ENCODE results near the gene TMA7B. TPM values are rescaled to one million over a fixed set of nuclear protein-coding genes. Genes with fewer than 3 reads are reported as not detected.
A peak's percentile ranks its signal among the peaks of the same experiment; 100 is the strongest.

TMA7B gene
- under 1 TPM in 3 of 8 experiments, not detected in 5; 0.14 to 0.31 (median 0.28) TPM for total RNA-seq

GRCh38 chr22:39959640-39960447 lies at the start of gene TMA7B:
Gene TMA7B (plus strand): TSS chr22:39960397. CDS start chr22:39964375, 3,978 bp downstream.
- Histone ChIP-seq H3K4me1 (replicated peaks in 1 of 2) (peaks cover 7 to 17% of the 10 kb centered on the region in 2 donors), H3K4me3 (no peak within 1 kb of the TSS), H3K27ac (peak within 1 kb of the TSS in 1 of 2 donors; percentile 39)
- in situ Hi-C loops (cut with MboI; ENCODE audit: low pct_unique_long_range_greater_than_20kb in 2 of 9, low sequenced_read_pairs in 9 of 9, unreplicated experiment in 9 of 9), result no loop called here
- WGBS, 10 experiments, result 18 to 85% (median 47%) methylated on average over 1 to 7 of the region's 14 CpGs; no CpG with 5 or more reads in 1 of the 10 experiments
- ATAC-seq (replicated peaks in 6 of 8), result peak; percentile 89 to 98 (median 97)

DNA sequence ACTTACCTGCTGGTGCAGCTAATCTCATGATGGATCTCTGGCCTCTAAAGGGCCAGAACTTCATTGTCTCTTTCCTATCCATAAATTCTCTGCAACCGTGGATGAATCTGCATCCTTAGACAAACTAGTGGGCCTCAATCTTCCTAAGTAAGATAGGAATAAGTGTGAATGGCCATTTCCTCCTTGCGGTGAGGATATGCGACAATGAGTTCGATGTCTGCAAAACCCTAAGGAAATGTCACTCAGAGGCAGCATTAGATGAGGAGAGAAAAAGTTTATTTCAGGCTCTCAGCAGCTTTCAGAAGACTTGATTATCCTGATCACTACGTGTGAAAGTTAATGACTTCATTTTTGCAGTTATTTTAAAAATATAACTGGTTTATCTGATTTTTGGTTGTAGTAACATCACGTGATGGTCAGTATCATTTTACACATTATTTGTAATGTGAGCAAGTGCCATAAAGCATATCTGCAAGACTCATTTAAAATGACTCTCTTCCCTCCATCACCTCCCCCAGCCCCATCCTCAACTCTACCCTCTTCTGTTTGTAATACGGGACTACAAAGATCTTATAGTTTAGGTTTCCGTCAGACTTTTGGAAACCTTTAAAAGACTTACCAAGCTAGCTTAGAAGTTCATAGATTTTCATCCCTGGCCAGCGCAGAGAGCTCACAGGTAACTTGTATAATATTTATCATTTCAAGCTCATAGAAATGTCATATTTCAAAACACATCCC lies 49.2 kb upstream of the TMA7B start:
- Histone ChIP-seq H3K4me3 (no peak overlapping the region), H3K27ac (no peak overlapping the region), H3K4me1 (replicated peaks in 1 of 2) (peaks cover 16 to 21% of the 10 kb centered on the region in 2 donors)
- in situ Hi-C loops (cut with MboI; ENCODE audit: low pct_unique_long_range_greater_than_20kb in 2 of 9, low sequenced_read_pairs in 9 of 9, unreplicated experiment in 9 of 9), result no loop called here
- ATAC-seq (replicated peaks in 6 of 8), result no peak
- 14 to 98% (median 80%) methylated on average over 3 to 9 of the region's 9 CpGs; no CpG with 5 or more reads in 1 of the 10 experiments for WGBS, 10 experiments

- in situ Hi-C loops (cut with MboI; ENCODE audit: low pct_unique_long_range_greater_than_20kb in 2 of 9, low sequenced_read_pairs in 9 of 9, unreplicated experiment in 9 of 9), result no loop called here
- peaks cover 13 to 28% of the 10 kb centered on the region in 2 donors for H3K4me1 ChIP-seq (replicated peaks in 1 of 2)
- ATAC-seq (replicated peaks in 6 of 8), result no peak
These were observed 46.9 kb upstream of the TMA7B start for GRCh38 chr22:39913321-39913720.

GRCh38 chr22:39913886-39914285 lies 46.3 kb upstream of the TMA7B start:
- Histone ChIP-seq H3K4me1 (replicated peaks in 1 of 2) (peaks cover 13 to 28% of the 10 kb centered on the region in 2 donors), H3K4me3 (no peak overlapping the region), H3K27ac (no peak overlapping the region)
- in situ Hi-C loops (cut with MboI; ENCODE audit: low pct_unique_long_range_greater_than_20kb in 2 of 9, low sequenced_read_pairs in 9 of 9, unreplicated experiment in 9 of 9), result no loop called here
- 17 to 83% (median 50%) methylated on average over 1 to 2 of the region's 2 CpGs; no CpG with 5 or more reads in 1 of the 10 experiments for WGBS, 10 experiments
- peak in 1 of 8 experiments; percentile 11 for ATAC-seq (replicated peaks in 6 of 8)

More at GRCh38 chr22:39913321-39913720, 46.9 kb upstream of the TMA7B start:
- no peak overlapping the region for H3K4me3 ChIP-seq
- WGBS, 10 experiments, result 0 to 100% (median 80%) methylated on average over 1 to 4 of the region's 5 CpGs; no CpG with 5 or more reads in 3 of the 10 experiments
- H3K27ac ChIP-seq, result no peak overlapping the region

DNA sequence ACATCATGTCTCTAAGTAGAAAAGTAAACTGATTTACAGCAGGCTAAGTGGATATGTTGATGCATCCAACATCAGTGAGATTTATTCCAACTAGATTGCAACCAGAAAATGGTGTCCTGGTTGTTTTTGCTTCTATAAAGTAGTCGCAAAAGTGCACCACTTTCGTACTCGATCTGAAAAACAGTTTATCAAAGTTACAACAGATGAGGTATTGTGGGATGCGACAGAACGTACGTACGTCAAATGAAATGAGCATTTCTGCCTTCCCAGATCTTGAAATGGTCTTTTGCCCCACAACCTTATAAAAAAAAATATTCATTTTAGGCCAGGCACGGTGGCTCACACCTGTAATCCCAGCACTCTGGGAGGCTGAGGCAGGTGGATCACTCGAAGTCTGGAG lies 45.6 kb upstream of the TMA7B start:
- WGBS, 10 experiments, result 57 to 100% (median 94%) methylated on average over 3 to 9 of the region's 9 CpGs
- Histone ChIP-seq H3K4me1 (replicated peaks in 1 of 2) (peaks cover 13 to 28% of the 10 kb centered on the region in 2 donors), H3K27ac (no peak overlapping the region), H3K4me3 (no peak overlapping the region)
- in situ Hi-C loops (cut with MboI; ENCODE audit: low pct_unique_long_range_greater_than_20kb in 2 of 9, low sequenced_read_pairs in 9 of 9, unreplicated experiment in 9 of 9), result no loop called here
- no peak for ATAC-seq (replicated peaks in 6 of 8)

DNA sequence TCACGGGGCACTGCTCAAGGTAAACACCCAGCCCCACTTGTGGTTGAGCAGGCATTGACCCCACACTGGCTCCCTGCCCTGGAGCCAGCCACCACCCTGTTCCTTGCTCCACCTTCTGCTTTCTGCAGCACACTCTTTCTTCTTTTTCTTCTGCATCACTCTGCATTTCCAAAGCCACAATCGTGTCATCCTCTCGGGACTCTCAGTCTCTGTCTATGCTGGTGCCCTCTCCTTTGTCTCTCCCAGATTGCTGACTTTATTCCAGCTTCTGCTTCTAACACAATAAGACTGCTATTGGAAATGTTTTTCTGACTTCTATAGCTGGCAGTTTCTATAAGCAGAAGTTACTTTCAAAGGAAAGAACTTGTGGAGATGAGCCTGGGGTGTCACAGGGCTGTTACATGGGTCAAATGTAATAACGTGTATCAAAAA lies 44.9 kb upstream of the TMA7B start:
- H3K4me1 ChIP-seq (replicated peaks in 1 of 2), result peaks cover 13 to 33% of the 10 kb centered on the region in 2 donors
- no peak overlapping the region for H3K4me3 ChIP-seq
- in situ Hi-C loops (cut with MboI; ENCODE audit: low pct_unique_long_range_greater_than_20kb in 2 of 9, low sequenced_read_pairs in 9 of 9, unreplicated experiment in 9 of 9), result no loop called here
- WGBS, 10 experiments, result 0 to 51% (median 22%) methylated on average over 1 to 4 of the region's 4 CpGs; no CpG with 5 or more reads in 3 of the 10 experiments
- ATAC-seq (replicated peaks in 6 of 8), result peak in 6 of 8 experiments; percentile 25 to 79 (median 52)
- no peak overlapping the region for H3K27ac ChIP-seq

DNA sequence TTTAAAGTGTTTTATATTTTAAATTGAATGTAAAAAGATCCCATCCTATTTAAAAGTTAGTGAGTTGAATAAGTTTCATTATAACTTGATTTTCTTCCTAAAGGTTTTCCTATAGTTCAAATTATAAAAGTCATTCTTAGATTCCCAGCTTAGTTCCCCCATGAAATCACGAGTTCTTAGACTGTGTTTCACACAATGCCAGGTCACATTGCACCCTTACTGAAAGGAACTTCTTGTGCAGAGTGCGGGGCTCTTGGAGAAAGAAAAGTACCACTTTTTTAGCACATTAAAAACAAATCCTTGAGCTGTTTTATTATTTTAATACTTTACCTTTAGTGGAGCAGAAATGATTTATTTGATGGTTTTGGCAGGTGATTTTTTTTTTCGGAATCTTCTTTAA lies 43.7 kb upstream of the TMA7B start:
- no peak overlapping the region for H3K4me3 ChIP-seq
- in situ Hi-C loops (cut with MboI; ENCODE audit: low pct_unique_long_range_greater_than_20kb in 2 of 9, low sequenced_read_pairs in 9 of 9, unreplicated experiment in 9 of 9), result no loop called here
- peaks cover 13 to 36% of the 10 kb centered on the region in 2 donors for H3K4me1 ChIP-seq (replicated peaks in 1 of 2)
- ATAC-seq (replicated peaks in 6 of 8), result no peak
- WGBS, 10 experiments, result 0 to 100% (median 82%) methylated on average over 1 to 3 of the region's 3 CpGs; no CpG with 5 or more reads in 1 of the 10 experiments
- no peak overlapping the region for H3K27ac ChIP-seq

GRCh38 chr22:39917197-39917643 lies 43.0 kb upstream of the TMA7B start:
- 0 to 91% (median 72%) methylated on average over 1 to 5 of the region's 5 CpGs; no CpG with 5 or more reads in 1 of the 10 experiments for WGBS, 10 experiments
- in situ Hi-C loops (cut with MboI; ENCODE audit: low pct_unique_long_range_greater_than_20kb in 2 of 9, low sequenced_read_pairs in 9 of 9, unreplicated experiment in 9 of 9), result no loop called here
- Histone ChIP-seq H3K4me1 (replicated peaks in 1 of 2) (peaks cover 13 to 36% of the 10 kb centered on the region in 2 donors), H3K4me3 (no peak overlapping the region), H3K27ac (no peak overlapping the region)
- no peak for ATAC-seq (replicated peaks in 6 of 8)

- ATAC-seq (replicated peaks in 6 of 8), result peak in 2 of 8 experiments; percentile 82 to 92
- WGBS, 10 experiments, result 0 to 95% (median 74%) methylated on average over 1 to 11 of the region's 12 CpGs; no CpG with 5 or more reads in 1 of the 10 experiments
- Histone ChIP-seq H3K4me1 (replicated peaks in 1 of 2) (peaks cover 13 to 36% of the 10 kb centered on the region in 2 donors), H3K27ac (no peak overlapping the region), H3K4me3 (no peak overlapping the region)
- in situ Hi-C loops (cut with MboI; ENCODE audit: low pct_unique_long_range_greater_than_20kb in 2 of 9, low sequenced_read_pairs in 9 of 9, unreplicated experiment in 9 of 9), result no loop called here
These were observed 42.3 kb upstream of the TMA7B start for GRCh38 chr22:39917776-39918495.

DNA sequence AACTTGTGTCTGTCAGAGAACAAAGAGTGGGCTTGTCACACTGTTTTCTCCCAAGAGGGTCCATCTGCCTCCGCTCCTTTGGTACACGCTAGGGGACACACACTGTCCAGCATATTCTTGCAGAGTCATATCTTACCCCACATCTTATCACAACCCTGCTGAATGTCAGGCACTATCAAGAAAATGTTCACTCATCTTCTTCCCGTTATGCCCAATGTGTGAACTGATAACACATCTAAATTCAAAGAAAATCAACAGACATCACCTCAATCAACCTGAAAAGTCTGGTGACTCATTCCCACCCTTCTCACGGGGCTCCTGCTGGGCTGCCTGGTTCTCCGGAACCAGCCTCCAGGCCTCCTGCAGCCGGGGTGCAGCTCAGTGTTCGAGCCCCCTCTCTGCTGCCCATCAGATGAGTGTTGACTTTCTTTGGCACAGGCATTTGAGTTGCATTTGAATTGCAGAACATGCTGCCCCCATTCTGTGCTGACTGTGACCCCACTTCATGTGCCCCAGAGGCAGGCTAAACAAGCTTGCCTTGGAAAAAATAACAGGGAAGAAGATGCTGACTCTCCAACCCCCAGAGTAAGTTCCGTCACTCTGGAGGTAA lies 40.0 kb upstream of the TMA7B start:
- no peak for ATAC-seq (replicated peaks in 6 of 8)
- no peak overlapping the region for H3K4me3 ChIP-seq
- in situ Hi-C loops (cut with MboI; ENCODE audit: low pct_unique_long_range_greater_than_20kb in 2 of 9, low sequenced_read_pairs in 9 of 9, unreplicated experiment in 9 of 9), result no loop called here
- 49 to 100% (median 85%) methylated on average over 1 to 6 of the region's 8 CpGs; no CpG with 5 or more reads in 1 of the 10 experiments for WGBS, 10 experiments
- no peak overlapping the region for H3K27ac ChIP-seq
- H3K4me1 ChIP-seq (replicated peaks in 1 of 2), result peaks cover 12 to 25% of the 10 kb centered on the region in 2 donors

DNA sequence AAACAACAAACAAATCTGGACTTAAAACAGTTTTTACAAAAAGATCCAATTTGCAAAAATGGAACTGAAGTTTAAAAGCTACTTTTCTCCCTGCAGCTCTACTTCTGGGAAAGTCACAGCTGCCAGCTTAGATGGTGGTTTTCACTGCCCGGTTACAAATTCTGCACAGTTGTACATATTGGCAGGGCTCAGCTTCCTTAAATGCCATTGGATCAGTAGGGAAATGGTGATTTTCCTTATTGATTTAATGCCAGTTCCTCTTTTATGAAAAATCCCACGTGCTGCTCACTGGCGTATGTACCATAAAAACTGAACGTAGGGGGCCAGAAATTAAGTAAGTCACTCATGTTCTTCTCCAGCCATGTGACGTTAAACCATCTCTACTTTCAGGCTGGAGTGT lies 36.5 kb upstream of the TMA7B start:
- whole genome bisulfite sequencing, 10 experiments, result 0 to 83% (median 62%) methylated on average over 1 to 5 of the region's 5 CpGs; no CpG with 5 or more reads in 2 of the 10 experiments
- in situ Hi-C loops (cut with MboI; ENCODE audit: low pct_unique_long_range_greater_than_20kb in 2 of 9, low sequenced_read_pairs in 9 of 9, unreplicated experiment in 9 of 9), result no loop called here
- H3K4me3 ChIP-seq, result no peak overlapping the region

DNA sequence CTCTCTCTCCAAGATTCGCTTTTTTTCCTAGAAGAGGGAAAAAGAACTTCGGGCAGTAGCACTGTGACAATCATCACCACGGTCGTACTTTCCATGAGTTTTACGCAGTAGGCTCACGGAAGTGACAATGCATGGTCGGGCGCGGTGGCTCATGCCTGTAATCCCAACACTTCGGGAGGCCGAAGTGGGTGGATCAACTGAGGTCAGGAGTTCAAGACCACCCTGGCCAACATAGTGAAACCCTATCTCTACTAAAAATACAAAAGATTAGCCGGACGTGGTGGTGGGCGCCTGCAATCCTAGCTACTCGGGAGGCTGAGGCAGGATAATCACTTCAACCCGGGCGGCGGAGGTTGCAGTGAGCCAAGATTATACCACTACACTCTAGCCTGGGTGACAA lies 35.9 kb upstream of the TMA7B start:
- WGBS, 10 experiments, result 60 to 95% (median 77%) methylated on average over 4 to 11 of the region's 18 CpGs; no CpG with 5 or more reads in 1 of the 10 experiments
- ATAC-seq (replicated peaks in 6 of 8), result no peak

More for the DNA sequence above, 36.5 kb upstream of the TMA7B start:
- Histone ChIP-seq H3K27ac (no peak overlapping the region), H3K4me1 (replicated peaks in 1 of 2) (peaks cover 6 to 14% of the 10 kb centered on the region in 2 donors)
- ATAC-seq (replicated peaks in 6 of 8), result no peak

More for the DNA sequence above, 35.9 kb upstream of the TMA7B start:
- H3K4me1 ChIP-seq (replicated peaks in 1 of 2), result peaks cover 6 to 14% of the 10 kb centered on the region in 2 donors
- in situ Hi-C loops (cut with MboI; ENCODE audit: low pct_unique_long_range_greater_than_20kb in 2 of 9, low sequenced_read_pairs in 9 of 9, unreplicated experiment in 9 of 9), result no loop called here
- H3K27ac ChIP-seq, result no peak overlapping the region
- H3K4me3 ChIP-seq, result no peak overlapping the region

All from motor neuron (in vitro differentiated cells).